Stimulated activated CD4-positive, alpha-beta T cell treated with anti-CD3 and anti-CD28 coated beads, Interleukin-2, amount 100 ng/mL, for 4 hours (primary cell): ENCODE results near the gene MACROD2.

Experiments
- DNase-seq: peaks from one replicate; pipeline ENCODE4 v3.0.0-alpha.2; 2020; ENCODE audit warnings: low read depth

The MACROD2 gene

DNA sequence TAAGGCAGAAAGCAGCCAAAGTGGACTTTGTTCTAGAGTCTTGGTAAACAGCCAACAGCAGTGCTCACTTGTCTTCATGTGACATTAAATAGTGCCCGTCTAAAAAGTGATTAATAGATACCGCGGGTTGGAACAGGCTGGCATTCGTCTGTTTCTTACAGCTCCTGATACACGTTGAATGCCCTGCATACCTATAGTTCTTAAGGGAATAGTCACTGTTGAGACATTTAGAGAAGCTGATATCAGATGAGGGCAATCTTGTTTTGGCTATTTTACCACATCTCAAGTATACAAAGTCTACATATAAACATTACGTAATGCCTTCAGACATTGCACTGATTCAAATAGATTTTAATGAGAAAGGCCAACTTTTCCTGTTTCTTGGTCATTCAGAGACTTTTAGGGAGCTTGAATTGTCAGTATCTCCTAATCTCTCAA lies 717.0 kb downstream of the MACROD2 start:
- DNase-seq: no peak

DNA sequence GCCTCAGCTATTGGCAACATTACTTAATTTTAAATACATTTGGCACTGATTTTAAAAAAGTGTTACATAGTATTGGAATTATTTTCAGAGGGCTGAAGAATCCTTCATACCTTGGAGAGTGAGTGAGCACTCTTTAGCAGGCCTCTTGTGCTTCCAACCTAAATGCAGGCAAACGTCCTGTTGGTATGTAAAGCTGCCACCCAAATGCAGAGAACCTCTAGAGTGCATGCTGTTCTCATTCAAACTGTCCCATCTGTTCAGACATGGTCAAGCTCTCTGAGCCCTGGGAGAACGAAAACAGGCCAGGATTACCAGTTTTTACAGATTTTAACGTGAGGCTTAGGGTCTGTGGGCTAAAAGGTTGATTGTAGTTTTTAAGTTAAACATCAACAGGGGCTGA lies 720.1 kb downstream of the MACROD2 start:
- DNase-seq: no peak

DNA sequence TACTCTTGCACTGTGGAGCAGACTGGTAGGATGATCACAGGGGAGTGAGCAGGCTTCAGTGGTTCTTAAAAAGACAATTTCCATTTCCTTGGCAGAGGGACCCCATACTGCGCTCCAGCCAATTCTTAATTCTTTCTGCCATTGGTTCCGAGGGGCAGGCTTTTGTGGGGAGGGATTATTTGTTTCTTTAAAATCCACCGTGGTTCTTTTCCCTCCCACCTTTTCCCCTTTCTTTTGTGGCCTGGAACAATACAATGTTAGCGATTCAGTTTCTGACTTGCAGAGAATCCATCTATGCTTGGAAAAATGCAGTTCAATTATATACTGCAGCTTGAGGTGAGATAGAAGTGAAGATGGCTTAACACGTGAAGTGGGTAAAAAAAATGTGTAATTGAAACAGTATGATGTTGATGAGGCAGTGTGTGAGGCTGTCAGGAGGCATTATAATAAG lies 721.1 kb downstream of the MACROD2 start:
- no peak for DNase-seq

DNA sequence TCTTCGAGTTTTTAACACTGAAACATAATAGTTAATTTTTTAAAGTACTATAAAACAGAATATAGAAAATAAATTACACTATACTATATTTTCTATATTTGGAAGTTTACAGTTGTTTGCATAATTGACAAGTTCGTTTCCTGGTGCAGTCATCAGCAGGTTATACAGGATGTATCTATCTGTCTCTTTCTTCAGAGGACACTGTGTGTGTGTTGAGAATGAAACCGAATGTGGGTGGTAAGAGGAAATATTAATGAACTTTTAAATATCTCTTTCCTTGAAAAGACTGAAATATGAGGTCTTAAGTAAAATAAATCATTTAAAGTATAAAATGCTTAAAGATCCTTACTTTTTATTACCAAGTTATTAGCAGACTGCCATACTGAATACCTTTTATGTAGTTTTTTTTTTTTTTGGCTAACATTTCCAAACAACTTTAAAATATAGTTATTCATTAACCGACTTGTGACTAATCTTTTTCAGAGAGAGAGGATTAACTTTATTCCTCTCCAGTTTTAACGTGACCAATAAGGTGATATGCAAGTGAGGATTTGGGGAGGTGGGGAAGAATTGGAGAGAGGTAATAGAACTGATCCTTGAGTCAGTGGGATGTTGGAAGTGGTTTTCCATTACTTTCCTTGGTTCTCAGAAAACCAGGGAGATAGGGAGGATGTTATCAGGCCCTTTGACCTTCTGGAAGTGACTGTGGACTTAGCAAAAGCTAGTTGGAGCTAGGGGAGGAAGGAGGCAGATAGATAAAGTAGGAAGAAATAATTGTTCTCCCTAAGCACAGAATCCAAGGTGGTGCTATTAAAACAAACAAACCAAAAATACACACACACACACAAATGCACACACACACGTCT lies 722.1 kb downstream of the MACROD2 start:
- DNase-seq: no peak

DNA sequence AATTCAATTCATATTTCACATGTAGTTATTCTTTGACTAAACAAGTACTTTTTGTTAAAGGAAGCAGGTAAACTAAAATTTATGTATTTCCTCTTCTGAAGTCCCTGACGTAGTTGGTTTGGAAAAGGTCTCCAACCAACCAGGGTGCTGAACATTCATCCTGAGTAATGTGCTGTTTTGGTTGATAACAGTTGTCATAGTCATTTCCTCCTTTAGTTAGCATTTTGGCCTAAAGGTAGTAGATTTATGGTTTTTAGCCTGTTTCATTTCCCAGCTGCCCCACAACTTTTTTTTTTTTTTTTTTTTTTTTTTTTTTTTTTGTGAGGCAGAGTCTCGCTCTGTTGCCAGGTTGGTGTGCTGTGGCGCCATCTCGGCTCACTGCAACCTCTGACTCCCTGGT lies 724.9 kb downstream of the MACROD2 start:
- DNase-seq: no peak

DNA sequence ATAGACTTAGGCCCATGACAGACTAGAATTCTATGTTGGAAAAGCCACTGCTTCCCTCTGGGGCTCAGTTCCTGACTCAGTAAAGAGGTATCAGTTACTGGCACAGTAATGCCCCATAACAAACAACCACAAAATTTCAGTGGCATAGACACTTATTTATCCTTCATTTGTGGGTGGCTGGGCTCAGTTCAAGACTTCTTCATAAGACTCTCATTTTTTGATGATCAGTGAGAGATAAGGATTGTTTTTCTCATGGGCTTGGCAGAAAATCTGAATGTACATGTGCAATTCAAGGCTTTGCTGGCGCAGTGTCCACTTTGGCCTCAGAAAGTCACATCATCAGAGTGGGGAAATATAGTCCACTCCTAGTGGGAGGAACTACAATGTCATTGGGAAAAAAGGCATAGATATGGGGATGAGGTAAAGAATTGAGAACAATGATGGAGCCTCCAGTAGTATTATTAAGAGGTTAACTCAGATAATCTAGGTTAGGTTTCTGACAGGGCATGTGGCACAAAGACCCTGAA lies 726.7 kb downstream of the MACROD2 start:
- no peak for DNase-seq

DNA sequence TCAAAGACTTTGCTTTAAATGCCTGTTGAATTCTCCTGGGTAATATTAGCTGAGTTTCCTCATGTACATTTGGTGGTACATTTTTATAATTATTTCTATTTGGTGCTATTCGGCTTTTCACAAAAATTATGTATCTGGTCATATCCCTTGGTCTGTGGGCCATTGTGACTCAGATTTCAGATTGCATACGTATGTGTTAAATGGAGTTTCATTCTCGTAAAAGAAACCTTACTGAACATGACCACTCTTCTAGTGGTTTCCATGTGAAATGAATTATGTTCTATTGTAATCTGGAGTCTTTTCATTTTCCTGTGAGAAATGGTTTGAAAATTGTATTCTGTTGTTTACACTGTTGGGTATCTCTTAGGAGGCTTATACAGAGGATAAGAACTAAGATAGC lies 728.3 kb downstream of the MACROD2 start:
- no peak for DNase-seq

DNA sequence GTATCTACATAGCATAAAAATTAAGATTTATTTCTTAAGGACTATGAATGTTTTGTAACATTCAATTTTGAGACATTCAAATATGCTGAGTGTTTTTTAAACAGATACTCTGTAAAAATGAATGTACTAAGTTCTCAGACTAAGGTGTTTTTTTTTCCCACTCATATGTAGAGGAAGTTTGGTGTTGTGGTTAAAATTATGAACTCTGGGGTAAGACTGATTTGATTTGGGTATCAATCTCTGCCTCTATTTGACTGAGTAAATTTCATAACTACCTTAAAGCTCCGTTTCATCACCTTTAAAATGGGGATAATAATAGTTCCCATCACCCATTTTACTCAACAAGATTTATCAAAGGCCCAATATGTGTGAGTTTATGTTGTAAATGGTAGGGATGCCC lies 728.7 kb downstream of the MACROD2 start:
- DNase-seq: no peak

DNA sequence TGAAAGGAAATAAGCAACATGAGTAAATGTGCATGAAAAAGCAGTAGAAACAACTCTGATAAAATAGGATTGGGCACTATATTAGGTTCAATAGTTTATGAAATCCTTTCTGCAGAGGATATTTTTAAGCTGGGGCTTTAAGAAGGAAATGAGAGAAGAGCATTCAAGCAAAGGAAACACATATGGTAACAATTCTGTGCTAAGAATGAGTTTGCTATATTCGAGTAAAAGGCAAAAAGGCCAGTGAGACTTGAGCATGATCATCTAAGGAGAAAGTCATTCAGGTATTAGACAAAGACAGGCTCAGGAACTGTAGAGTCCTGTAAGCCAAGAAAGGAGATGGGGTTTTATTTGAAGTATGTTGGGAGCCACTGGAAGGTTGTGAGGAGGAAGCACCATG lies 729.2 kb downstream of the MACROD2 start:
- DNase-seq: no peak

DNA sequence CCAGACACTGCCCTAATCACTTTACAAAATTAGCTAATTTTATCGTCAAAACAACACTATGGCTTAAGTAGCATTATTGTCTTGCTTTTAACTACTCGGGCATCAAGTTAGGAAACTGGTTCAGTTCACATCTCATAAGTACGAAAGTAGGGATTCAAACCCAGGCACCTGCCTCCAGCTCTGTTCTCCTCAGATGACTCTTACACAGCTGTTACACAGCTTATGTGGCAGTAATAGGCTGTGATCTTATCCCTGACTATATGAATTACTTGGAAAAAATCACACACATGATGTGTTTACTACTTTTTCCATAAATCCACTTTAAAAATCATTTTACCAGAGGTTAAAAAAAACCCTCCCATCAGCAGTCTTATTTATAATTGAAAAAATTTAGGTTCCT lies 731.3 kb downstream of the MACROD2 start:
- DNase-seq: no peak

DNA sequence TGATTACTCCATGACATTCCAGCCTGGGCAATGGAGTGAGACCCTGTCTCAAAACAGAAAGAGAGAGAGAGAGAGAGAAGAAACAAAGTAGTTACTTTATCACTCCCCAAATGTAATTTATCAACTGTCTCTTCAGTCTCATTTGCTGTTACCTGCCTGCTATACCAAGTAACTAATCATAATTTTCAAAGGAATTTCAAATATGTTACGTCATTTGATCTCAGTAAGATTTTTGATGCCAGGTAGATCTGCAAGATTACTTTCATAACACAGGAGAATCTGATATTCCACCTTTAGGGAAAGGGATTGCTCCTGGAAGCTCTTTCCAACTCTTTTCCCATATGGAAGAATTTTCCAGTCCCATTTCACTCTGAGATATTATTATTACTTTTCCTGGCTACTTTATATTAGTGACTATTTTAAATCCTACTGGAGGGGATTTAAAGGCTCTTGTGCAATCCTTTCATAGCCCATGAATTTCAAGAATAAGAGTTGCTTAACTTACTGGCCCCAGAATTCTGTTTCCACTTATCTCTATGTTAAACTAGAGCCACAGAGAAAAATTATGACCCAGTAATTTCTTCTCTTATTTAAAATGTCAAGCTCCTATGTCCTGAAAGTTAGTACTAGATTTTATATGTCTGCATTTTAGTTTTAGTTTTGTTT lies 732.3 kb downstream of the MACROD2 start:
- DNase-seq: no peak

DNA sequence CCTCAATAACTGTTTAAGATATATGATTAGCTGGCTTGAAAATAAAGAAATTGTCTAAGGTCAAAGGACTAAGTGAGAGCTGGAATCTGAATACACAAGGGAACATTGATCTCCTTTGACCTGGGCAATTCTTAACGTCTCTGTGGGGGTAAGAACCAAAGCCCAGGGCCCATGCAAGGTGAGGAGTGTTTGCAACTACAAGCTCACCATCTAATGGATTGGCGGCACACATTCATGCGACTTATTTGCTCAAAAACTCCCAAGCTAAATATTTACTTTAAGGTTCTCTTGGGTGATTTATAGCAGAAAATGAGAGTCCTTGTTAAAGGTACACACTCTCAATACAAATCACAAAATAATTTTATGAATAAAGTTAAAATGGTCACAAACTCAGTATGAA lies 734.1 kb downstream of the MACROD2 start:
- no peak for DNase-seq

DNA sequence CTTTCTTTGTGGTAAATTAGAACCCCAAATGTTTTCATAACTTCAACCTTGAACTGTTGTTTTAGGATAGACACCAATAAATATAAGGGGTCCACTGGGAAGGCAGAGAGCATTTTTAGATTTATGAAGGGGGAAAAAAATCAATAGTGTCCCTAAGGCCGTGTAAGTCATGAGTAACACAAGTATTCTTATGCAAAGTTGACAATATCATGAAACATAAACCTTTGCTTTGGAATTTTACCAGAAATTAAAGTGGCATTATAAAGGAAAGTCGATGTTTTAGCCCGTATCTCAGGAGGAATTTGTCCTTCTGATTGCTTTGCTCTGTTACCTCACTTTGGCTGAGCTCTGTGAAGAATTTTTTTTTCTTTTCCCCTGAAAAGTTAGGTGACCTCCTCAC lies 737.0 kb downstream of the MACROD2 start:
- no peak for DNase-seq

DNA sequence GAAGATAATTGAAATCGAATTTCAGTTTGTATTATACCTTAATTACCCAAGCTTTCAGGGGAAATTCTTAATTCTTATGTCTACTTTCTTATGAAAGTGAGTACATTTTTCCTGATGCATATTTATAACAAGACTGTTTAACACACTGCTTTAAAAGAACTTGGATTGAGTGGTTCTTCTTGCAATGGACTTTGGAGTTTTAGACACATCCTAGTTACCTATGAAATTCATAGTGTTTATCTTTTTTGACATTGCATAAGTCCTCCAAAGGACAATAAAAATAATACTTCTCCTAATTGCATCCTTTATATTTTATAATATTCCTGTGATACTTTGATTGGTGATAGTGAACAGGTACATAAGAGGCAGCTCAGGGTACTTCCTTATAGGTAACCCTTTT lies 737.7 kb downstream of the MACROD2 start:
- DNase-seq: no peak

DNA sequence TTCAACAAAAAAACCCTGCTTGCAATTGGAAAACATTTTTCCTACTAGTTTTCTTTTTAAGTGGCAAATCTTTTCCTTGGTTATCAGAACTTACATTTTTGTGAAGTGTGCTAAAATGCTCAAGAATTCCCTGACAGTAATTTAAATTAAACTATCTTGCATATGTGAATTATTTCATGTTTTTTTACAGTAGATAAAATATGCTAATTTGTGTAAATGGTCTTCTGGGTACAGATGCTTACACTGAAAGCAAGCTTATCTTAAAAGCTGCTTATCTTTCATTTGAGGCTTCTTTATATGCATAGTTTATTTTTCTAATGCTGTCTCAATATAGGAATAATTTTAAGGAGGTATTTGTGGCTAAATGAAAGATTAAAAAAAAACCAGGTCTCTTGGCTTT lies 745.1 kb downstream of the MACROD2 start:
- DNase-seq: no peak

DNA sequence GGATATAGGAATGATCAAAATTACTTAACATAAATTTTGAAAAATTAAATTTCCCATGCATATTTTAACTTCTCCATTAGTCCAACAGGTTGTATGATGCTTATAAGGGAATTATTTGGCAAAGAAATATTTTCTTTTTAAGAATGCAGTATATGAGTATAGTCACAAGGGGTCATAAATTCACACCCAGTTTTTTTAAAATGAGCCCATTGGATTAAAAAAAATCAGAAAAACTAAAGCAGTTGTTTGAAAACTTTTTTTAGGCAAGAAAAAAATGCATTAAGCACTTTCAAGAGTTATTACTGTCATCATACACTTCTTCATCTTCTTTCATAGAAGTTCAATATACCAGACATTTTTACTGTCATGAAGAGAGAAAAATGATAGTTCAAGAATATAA lies 746.3 kb downstream of the MACROD2 start:
- DNase-seq: no peak

DNA sequence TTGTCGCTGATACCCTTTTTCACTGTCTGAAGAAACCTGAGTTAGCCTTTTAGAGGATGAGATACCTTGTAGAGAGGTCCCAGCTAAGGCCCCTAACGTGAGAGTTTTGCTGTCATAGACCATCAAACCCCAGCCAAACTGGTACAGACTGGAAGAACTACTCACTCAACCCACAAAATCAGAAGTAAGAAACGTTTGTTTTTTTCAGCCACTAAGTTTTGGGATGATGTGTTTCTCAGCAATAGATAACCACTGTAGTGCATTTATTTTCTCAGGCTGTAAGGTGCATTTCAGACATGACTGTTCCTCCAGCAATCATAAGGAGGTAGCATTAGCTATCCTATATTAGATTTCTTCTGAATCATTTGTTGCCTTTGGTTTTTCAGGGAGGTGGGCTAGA lies 749.4 kb downstream of the MACROD2 start:
- DNase-seq: no peak

DNA sequence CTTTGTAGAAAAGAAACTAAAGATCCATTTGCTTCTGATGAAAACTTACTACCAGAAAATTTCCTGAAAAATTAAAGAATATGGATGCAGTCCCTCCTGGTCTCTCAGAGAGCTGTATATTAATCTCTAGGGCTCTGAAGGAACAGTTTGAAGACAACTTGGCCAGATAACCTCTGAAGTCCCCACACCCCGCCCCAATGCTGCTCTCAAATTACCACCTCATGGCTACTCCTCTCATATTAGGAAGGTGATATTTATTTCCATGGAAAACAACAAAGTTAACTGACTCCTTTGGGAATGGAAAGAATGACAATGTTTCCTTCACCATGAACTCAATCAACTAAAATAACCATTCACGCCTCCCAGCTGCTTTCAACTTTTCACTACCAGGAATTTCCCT lies 750.5 kb downstream of the MACROD2 start:
- DNase-seq: no peak

DNA sequence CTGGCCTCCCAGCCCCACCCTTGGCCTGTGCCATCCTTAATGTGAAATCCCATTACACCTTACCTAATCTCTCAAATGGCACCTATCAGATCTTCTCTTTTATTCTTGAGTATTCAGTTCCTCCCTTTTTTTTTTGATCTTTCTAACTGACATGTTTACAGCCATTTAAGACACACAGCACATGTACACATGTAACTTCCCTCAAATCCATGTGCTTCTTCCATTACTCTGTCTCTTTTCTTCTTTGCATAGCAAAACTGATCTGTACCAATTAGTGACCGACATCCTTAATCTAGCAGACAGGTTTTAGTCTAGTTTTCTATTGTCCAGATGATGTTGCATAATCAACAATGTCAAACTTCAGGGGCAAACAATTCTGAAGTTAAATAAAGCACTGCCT lies 755.9 kb downstream of the MACROD2 start:
- DNase-seq: no peak

DNA sequence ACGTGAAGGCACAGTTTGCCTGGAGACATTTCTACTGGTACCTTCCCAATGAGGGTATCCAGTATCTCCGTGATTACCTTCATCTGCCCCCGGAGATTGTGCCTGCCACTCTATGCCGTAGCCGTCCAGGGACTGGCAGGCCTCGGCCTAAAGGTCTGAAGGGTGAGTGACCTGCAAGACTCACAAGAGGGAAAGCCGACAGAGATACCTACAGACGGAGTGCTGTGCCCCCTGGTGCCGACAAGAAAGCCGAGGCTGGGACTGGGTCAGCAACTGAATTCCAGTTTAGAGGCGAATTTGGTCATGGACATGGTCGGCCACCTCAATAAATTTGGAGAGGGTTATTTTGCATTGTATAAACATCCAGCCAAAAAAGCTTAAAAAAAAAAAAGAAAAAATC lies 762.4 kb downstream of the MACROD2 start:
- DNase-seq: no peak

DNA sequence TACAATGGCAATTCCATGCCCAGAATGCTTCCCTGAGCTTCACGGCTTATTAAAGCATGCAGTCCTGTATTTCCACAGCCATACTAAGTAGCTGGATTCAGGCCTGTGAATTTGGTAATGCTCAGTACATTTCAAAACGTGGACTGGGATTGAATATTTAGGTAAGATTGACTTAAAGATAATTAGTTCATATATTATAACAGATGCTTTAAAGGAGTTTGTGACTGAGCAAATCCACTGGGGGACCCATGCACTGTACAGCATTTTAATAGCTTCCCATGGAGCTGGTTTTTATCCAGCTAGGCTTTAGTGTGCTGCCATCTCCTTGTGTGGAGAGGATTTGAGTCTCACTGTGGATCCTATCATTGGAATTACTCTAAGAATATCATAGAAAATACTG lies 763.0 kb downstream of the MACROD2 start:
- DNase-seq: no peak

DNA sequence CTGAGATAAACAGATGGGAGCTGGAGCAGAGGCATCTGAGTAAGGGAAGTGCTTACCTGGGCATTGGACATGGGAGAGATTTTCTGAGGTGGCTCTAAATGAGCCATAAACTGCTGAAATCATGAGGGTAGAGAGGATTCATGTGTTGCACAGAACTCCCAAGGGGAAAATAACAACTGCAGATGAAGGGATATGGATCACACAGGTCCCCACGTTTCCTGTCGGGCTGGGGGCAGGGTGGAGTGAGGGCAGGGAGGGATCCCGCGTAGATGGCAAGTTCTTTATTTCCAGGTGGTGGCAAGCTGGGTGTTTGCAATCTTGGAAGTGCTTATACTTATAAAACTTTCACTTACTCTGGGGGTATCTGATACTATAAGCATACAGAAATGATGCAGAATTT lies 764.7 kb downstream of the MACROD2 start:
- no peak for DNase-seq

DNA sequence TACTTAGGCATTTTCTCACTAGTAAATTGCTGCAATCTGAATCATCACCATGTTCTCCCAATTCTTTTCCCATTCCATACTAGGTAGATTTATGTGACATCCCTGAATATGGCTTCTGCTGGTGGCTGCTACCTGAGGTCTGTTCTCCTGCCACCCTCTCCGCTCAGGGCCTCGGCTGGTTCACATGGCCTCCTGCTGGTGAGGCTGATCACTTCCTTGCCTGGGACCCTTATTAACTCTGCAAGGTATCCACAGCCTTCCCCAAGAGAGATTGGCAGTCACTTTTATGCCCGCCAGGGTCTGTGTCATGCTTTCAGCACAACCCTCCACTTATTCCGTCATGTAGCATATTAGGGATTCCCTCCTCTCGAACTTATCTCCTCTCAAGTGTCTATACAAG lies 766.6 kb downstream of the MACROD2 start:
- DNase-seq: no peak
